HG02852 (cell line): ENCODE results near the gene KIF6.
A peak's percentile ranks its signal among the peaks of the same experiment; 100 is the strongest.

ENCODE experiments used
- ATAC-seq: cut with Tn5 transposase; IDR thresholded peaks from one replicate; pipeline ENCODE4 v1.9.1; 2021; ENCODE audit warnings: mild to moderate bottlenecking, moderate library complexity; ENCODE audit not compliant: unreplicated experiment

The KIF6 gene, protein sequence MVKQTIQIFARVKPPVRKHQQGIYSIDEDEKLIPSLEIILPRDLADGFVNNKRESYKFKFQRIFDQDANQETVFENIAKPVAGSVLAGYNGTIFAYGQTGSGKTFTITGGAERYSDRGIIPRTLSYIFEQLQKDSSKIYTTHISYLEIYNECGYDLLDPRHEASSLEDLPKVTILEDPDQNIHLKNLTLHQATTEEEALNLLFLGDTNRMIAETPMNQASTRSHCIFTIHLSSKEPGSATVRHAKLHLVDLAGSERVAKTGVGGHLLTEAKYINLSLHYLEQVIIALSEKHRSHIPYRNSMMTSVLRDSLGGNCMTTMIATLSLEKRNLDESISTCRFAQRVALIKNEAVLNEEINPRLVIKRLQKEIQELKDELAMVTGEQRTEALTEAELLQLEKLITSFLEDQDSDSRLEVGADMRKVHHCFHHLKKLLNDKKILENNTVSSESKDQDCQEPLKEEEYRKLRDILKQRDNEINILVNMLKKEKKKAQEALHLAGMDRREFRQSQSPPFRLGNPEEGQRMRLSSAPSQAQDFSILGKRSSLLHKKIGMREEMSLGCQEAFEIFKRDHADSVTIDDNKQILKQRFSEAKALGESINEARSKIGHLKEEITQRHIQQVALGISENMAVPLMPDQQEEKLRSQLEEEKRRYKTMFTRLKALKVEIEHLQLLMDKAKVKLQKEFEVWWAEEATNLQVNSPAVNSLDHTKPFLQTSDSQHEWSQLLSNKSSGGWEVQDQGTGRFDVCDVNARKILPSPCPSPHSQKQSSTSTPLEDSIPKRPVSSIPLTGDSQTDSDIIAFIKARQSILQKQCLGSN

DNA sequence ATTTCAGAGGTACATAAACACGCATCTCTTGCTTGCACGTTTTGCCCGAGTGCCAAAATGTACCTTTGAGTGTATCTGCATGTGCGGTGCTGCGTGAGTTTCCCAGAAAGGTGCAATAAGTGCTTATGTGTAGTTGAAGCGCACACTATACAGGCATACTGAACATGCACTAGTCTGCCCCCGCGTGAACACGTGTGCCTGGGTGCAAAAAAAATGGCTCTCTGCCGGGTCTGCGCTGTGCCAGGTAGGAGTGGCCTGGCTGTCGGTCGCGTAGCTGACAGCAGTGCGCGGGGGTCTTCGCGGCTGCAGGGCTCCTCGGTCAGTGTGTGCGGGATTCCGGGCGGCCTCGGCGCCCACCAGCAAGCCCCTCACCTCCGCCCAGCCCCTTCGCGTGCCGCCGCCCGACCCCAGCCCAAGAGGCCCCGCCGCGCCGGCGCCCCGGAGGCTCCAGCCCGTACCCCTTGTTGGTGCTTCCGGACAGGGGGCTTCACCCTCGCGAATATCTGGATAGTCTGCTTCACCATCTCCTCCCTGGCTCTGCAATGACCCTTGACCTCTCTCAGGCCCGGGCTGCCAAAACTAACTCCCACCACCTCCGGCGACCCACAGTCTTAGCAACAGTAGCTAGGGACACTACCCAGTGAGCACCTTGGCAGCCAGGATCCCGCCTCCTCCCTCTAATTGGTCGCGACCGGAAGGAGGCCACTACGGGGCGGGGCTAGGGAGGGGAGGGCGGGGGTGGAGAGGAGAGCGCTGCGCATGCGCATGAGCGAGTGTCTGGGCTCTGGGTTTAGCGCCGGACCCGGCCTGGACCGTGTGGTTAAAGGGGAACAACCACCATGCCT lies at the start of gene KIF6:
TSS of gene KIF6 (minus strand) at position 622 of the 845 bp plus-strand sequence. CDS start at position 524, 98 bp downstream.
- ATAC-seq: peak; percentile 100

DNA sequence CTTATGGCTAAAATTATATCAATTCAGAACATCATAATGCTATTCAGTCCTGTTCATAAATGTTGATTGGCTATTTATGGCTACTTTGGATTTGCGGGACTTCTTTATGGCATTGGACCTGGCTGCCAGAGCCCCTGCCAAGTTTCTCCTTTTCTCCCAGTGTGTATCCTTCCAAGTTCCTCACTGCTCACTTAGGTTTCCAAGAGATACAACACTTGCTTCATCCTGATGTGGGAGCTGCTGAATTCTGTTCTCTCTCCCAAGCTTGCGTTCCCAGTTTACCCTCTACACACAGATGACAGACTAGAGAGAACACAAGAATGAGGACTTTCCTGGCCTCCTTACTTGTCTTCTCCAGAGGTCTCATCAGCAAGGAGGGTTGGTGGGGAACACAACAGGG lies 48.6 kb upstream of the KIF6 start:
- no peak for ATAC-seq

DNA sequence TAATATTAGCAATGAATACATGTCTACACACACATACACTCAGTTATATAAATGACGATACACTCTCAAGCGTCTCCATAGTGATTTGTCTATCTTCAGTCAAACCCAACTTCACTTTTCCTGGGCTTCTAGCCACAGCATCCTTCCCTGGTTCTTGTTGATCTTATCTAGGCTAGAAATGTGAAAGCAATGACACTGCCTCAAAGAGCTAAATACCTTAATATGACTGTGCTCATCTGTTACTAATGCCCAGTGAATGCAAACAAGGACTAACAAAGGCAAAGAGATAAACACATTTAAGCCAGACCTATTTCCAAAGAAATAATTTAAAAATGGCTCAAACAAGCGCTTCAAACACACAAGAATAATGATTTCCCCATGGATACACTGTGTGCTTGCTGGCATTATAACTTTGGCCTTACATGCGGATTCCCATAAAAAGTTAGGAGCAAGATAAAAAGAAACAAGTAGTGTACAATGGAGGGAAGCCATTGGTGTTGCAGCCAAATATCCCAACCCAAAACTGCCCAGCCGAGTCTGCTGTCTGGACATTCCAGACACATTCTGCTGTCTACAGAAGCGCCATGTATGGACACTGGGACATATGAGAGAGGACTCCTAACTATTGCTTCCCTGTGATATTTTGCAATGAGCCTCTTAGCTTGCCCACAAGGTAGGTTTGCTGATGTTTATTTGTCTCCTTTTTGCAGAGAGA lies 47.5 kb upstream of the KIF6 start:
- ATAC-seq: no peak

DNA sequence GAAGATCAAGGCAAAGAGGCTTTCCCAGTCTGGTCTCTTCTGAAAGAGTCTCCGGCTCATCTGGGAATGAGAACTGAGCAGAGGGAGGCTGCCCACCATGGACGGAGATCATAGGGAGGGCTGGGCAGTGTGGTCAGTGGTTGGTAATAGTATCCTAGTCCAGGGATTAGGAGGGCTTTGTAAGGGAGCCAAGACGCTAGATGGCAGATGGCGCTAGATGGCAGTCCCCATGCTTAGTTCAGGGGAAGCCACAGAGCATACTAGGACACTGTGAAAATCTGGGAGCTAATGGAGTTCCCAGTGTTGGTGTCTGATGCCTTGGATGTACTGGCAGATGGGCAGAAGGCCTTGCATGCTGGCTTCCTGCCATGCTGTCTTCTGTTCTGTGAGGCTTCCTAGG lies 45.2 kb upstream of the KIF6 start:
- ATAC-seq: no peak

DNA sequence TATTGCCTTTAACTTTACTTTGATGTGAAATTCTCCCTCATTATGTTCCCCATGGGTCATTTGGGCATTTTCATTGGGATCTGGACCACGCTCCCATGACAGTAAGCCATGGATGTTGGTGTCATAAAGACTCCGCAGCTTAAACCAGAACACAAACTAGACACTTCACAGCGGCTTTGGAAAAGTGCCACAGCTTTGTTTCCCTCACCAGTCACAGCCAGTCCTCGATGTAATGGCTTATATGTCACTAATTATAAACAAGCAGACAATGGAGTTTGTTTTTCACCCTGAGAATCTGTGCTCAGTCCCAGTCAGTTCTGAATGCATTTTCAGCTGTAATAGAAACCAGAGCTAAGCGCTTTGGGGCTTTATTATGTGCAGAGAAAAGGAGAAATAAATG lies 43.8 kb upstream of the KIF6 start:
- no peak for ATAC-seq

DNA sequence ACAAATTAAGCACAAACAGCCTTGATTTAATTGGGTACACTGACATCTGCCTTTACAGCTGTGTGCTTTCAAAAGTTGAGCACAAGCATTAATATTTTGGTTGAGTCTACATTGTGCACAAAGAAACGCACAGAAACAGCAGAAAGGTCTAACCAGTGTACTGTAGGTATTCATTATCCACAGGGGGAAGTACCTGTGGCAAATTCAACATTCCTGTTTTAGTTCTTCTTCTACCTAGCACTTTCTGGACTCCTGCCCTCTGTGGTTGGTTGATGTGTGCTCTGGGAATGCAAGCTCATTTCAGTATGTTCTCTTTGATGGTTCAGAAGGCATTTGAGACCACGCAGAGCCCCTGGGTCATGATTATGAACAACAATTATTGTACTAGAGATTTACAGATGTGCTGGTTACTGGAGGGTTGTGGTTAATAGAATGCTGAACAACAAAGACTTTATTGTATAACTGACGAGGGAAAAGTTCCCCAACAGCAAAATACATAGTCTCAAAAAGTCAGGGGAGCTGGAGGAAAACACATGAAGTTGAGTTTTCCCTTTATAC lies 40.4 kb upstream of the KIF6 start:
- ATAC-seq: no peak

DNA sequence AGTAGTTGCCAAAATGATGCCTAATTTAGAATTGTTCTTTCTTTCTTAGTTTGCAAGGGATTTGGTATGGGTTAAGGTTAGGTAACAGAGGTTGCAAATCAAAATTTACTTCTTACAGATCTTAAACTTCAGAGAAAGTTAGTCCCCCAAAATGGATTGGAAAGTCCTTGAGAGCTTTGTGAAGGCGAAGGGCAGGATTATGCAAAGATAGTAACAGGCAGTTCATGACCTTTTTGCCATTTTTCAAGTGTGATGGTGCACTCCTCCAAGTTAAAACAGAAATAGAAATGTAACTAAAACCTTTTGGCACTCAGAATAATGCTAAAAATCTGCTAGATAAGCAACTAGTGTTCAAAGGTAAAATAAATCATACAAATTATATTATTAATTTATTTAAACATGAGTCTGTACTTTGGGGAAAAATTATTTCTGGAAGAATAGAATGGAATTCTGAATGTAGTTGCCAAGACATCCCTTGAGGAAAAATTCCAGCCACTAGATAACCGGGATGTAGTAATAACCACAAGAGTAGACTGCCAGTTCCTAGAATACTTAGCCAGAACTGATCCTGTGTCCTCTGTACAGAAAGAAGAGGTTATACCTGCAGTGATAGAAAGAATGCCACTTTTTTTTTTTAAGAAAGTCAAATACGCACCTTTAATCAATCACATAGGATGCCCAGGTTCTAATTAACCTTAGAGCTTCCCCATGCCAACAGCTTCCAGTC lies 35.2 kb upstream of the KIF6 start:
- no peak for ATAC-seq

DNA sequence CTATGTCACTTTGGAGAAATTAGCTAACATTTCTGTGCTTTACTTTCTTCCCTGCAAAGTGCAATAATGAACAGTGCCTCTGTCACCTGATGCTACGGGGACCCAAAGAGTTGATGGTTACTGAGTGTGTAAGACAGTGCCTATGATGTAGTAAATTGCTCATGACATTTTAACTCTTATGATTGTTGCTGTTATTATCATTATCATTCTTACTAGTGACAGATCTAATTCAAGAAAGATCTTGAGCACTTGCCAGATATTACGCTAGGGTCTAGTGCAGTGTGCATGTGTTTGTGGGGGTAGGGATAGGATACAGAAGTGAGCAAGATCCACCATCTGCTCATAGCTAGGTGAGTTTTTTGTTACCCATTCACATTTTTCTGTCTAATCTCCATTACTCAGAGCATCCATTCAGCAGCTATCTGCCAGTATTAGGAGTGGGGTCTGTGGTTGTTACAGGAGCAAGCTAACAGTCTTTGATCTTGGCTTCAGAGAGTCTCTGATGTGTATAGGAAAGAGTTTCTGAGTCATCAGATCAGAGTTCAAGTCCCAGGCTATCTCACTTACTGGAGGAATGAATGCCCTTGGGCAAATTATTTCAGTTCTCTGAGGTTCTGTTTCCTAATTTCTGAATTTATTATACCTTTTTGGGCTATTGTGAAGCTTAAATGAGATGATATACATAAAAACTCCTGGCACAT lies 33.8 kb upstream of the KIF6 start:
- ATAC-seq: no peak

DNA sequence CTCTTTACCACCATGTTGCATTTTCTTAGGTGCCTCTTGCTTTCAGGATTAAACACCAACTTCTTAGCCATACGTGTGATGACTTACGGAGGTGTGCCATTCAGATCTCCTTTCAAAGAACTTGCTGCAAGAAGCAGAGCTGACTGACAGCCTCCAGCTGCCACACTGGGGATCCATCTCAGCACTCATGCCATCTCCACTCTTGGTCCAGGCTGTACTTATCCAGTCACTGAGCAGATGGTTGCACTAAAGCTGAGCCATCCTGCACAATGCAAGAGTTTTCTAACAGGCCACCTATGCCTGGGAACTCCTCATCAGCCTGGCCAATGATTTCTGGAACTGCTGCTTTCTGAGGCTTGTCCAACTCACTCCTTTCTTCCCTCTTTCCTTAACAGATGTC lies 31.4 kb upstream of the KIF6 start:
- ATAC-seq: no peak

DNA sequence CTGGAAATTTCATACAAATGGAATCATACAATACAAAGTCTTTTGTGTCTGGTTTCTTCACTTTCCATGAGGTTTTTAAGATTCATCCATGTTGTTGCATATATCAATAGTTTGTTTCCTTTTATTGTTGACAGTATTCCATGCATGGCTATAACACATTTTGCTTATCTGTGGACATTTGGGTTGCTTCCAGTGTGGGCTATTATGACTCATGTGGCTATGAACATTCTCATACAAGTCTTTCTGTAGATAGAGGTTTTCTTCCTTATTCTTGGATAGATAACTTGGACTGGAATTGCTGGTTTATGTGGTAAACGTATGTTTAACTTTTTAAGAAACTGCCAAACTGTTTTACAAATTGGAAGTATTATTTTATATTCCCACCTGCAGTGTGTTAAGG lies 30.0 kb upstream of the KIF6 start:
- no peak for ATAC-seq

DNA sequence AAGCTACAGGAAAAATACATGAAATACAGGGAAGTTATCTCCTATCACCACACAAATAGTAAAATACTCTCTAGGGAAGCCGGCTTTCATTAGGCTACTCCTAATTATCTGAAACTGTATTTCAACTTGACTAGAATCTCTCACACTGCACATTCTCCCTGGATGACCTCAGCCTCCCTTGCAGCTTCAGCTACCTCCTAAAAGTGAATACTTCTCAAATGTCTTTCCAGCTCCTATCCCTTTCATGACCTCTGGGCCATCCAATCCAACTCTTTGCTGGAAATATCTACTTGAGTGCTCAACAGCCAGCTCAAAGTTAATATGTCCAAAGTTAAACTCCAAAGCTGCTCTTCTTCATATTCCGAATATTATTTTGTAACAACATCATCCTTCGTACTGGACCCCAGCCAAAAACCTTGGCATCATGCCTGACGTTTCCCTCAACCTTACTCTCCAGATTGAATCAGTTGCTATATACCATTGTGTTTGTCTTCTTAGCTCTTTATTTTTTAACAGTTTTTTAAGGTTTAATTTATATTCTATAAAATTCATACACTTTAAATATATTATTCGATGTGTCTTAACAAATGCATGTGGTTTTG lies 29.4 kb upstream of the KIF6 start:
- no peak for ATAC-seq

DNA sequence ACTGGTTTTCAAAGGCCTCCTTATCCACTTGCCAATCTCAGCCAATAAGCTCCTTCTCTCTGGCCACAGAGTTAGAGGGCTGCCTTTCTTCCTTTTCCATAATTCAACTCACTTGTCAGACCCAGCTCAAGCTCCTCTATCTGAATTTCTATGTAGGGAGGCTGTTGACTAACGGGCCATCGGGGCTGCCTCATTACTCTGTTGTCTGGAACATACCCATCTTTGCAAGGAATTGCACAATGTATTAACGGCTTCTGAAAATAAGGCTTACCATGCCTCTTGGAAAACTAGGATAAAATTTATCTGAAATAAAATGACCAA lies 28.5 kb upstream of the KIF6 start:
- ATAC-seq: no peak

DNA sequence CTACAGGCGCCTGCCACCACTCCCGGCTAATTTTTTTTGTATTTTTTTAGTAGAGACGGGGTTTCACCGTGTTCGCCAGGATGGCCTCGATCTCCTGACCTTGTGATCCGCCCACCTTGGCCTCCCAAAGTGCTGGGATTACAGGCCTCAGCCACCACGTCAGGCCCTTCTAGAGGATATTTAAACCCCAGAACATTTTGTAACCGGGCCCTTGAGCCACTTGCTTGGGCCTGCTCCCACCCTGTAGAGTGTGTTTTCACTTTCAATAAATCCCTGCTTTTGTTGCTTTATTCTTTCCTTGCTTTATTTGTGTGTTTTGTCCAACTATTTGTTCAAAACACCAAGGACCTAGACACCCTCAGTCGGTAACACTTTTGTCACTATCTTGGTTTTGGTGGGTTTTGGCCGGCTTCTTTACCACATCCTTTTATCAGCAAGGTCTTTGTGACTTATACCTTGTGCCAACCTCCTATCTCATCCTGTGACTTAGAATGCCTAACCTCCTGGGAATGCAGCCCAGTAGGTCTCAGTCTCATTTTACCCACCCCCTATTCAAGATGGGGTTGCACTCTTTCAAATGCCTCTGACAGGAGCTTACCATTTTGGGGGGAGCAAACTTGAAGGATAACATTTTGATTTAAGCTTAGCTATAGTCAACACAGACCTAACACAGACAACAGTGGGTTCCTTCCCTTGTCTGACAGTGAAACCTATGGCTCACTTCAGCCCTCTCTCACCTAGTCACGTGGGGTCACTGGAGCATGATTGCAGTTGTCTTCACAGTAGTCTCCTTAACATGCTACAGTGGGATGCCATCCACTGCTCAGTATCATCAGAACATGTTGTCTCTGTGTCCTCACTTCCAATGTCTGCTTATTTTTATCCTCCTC lies 27.9 kb upstream of the KIF6 start:
- no peak for ATAC-seq

DNA sequence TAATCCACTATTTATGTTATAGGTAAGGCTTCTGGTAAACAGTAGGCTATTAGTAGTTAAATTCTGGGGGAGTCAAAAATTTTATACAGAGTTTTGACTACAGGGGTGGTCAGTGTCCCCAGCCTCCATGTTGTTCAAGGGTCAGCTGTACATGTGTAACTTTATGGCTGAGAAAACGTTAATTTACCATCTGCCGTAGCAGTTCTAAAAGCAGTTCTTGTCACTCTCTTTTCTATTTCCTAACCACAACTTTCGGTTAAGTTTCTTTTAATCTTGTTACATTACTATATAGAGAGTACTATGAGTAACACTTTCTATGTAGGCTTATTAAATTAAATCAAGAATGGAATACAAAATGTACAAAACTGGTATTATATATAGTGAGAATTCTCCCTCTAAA lies 21.6 kb upstream of the KIF6 start:
- no peak for ATAC-seq

DNA sequence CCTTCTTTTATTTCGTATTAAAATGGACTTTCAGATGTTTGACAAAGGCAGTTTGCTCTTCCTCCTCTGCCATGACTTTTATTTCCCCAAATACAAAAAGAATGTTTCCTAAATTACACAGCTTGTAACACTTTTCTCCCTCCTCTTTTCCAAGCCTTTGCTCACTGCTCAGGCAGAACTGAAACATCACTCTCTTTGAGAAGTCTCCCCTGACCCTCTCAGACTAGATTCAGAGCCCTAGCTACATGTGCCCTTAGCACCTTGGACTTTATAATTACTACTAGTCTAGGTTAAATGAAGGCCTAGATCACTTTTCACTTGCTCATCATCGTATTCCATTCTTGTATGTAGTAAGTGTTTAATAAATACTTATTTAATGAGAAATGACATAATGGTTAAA lies 8.5 kb upstream of the KIF6 start:
- no peak for ATAC-seq

DNA sequence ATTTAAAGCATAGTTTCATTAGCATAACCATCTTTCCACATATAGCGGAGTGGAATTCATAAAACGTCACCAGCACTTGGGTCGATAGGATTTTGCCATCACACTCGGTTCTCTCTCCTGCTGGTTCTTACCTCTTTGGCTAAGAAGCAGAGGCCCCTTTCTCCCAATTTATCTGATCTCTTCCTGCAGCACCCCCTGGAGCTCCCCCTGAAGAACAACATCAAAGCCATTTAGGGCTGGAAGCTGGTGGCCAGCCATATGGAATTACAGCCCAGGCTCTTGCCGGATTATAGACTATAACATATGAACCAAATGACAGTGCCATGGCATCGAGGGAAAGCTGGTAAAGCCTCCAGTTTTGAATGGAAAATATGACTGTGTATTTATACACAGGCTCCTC lies 6.4 kb upstream of the KIF6 start:
- no peak for ATAC-seq

DNA sequence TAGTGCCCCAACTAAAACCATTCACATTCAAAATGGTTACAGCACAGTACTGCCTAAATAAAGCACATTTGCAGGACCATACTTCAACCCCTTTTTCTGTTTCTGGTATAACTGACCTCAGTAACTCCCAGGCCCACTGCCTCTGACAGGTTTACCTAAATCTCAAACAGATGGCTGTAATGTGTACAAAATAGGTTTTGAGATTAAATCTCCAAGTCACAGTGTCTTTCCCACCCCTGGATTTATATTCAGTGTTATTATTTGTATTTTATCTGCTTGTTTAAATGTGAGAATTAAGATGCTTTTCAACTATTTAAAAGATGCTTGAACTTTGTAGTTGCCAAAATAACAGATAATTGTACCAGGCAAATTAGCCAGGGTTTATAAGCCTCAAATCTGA lies 4.7 kb upstream of the KIF6 start:
- no peak for ATAC-seq

DNA sequence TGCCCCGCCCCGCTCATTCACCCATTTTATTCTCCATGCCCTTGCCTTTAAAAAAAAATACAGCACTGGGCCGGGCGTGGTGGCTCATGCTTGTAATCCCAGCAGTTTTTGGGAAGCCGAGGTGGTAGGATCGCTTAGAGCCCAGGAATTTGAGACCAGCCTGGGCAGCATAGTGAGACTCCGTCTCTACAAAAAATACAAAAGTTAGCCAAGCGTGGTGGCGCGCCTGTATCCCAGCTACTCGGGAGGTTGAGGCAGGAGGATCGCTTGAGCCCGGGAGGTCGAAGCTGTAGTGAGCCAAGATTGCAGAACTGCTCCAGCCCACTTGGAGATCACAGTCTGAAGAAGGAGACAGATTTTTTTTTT lies 407 bp upstream of the KIF6 start:
- ATAC-seq: no peak
